Stimulated activated CD8-positive, alpha-beta memory T cell treated with anti-CD3 and anti-CD28 coated beads, Interleukin-12 subunit alpha, Interleukin-12 subunit beta, amount 100 ng/mL, for 4 hours (primary cell): ENCODE results near the gene HEBP1.

Source experiments
- DNase-seq: peaks from one replicate; pipeline ENCODE4 v3.0.0-alpha.2; 2020; ENCODE audit warnings: low read depth

The HEBP1 gene

GRCh38 chr12:12951504-12951903 is 48.6 kb downstream of the HEBP1 start:
- DNase-seq = no peak

- DNase-seq = no peak
Observed at GRCh38 chr12:12947902-12948301, 52.2 kb downstream of the HEBP1 start.

- no peak for DNase-seq
Observed at GRCh38 chr12:12946686-12947355, 53.2 kb downstream of the HEBP1 start.

GRCh38 chr12:12945591-12945990 is 54.5 kb downstream of the HEBP1 start:
- DNase-seq = no peak

GRCh38 chr12:12943586-12944260 is 56.3 kb downstream of the HEBP1 start:
- no peak for DNase-seq

GRCh38 chr12:12941450-12942350 is 58.4 kb downstream of the HEBP1 start:
- DNase-seq = no peak

- no peak for DNase-seq
Observed at GRCh38 chr12:12939888-12940287, 60.2 kb downstream of the HEBP1 start.

GRCh38 chr12:12938541-12938940 is 61.5 kb downstream of the HEBP1 start:
- no peak for DNase-seq

GRCh38 chr12:12936983-12937491 is 63.0 kb downstream of the HEBP1 start:
- no peak for DNase-seq

- DNase-seq = no peak
Observed at GRCh38 chr12:12934556-12934955, 65.5 kb downstream of the HEBP1 start.

- no peak for DNase-seq
Observed at GRCh38 chr12:12933742-12934141, 66.3 kb downstream of the HEBP1 start.

- DNase-seq = no peak
Observed at GRCh38 chr12:12930633-12931219, 69.3 kb downstream of the HEBP1 start.

GRCh38 chr12:12929696-12930095 is 70.4 kb downstream of the HEBP1 start:
- no peak for DNase-seq

GRCh38 chr12:12927211-12928079 is 72.6 kb downstream of the HEBP1 start:
- peak; percentile 6 for DNase-seq

- DNase-seq = no peak
Observed at GRCh38 chr12:12926571-12927071, 73.4 kb downstream of the HEBP1 start.

- DNase-seq = no peak
Observed at GRCh38 chr12:12925388-12925787, 74.7 kb downstream of the HEBP1 start.
